ENCODE data around the gene ZDHHC11B.

ZDHHC11B gene

DNA sequence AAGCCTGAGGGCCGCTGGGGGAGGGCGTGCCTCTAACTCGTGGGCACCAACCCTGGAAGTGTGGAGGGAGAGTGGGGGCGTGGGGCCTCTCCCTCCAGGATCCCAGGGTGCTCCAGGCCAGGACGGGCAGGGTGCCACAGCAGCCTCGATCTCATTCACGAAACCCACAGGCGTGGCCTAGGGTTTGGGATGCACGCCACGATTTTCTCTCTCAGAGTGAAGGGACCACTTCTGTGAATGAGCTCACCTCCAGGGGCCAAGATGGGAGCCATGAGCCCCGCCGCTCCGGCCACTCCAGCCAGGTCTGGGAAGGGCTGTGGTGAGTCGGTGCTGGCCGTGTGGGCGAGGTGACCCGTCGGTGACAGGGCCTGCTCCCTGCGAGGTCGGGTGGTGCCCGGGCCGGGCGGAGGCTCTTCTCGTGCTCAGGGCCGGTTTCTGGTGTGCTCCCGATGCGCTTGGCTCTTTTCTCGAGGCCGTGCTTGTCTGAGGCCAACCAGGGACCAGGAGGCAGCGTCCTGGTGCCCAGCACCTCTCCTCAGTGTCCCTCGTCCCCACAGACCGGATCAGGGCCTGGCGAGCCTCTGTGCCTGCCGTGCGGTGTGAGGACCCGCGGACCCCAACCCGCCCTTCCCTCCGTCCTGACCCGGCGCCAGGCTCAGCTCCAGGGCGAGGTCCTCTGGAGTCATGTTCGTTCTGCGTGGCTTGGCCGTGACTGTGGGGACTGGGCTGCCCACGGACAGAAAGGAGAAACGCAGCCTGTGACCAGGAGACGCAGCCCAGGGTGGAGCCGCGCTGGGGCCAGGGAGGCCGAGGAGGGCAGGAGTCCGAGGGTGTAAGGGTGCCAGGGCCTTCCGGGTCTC lies 122.4 kb downstream of the ZDHHC11B start:
- H3K4me2 ChIP-seq (ENCODE audit: low read length): no peak overlapping the region
- H3K9me3 ChIP-seq (replicated peaks; ENCODE audit: low read length): no peaks in the 10 kb centered on the region
- no peaks in the 10 kb centered on the region for H3K4me1 ChIP-seq (ENCODE audit: control insufficient read depth, insufficient read depth, low read length)
- H3K27me3 ChIP-seq (ENCODE audit: control insufficient read depth, insufficient read depth, low read length): no peaks in the 10 kb centered on the region
- peaks cover 15% of the 10 kb centered on the region for H3K36me3 ChIP-seq (ENCODE audit: insufficient read depth, low read length)
- H3K4me3 ChIP-seq (ENCODE audit: low read length): no peak overlapping the region
- no peak overlapping the region for H3K9ac ChIP-seq (ENCODE audit: low read depth, low read length)

- H3K36me3 ChIP-seq (ENCODE audit: insufficient read depth, low read length): peaks cover 15% of the 10 kb centered on the region
These were observed 124.0 kb downstream of the ZDHHC11B start for GRCh38 chr5:660491-661030.

More at GRCh38 chr5:660491-661030, 124.0 kb downstream of the ZDHHC11B start:
- Histone ChIP-seq H3K9ac (ENCODE audit: low read depth, low read length) (no peak overlapping the region), H3K27me3 (ENCODE audit: control insufficient read depth, insufficient read depth, low read length) (no peaks in the 10 kb centered on the region), H3K4me1 (ENCODE audit: control insufficient read depth, insufficient read depth, low read length) (no peaks in the 10 kb centered on the region), H3K9me3 (replicated peaks; ENCODE audit: low read length) (no peaks in the 10 kb centered on the region), H3K4me2 (ENCODE audit: low read length) (no peak overlapping the region), H3K4me3 (ENCODE audit: low read length) (no peak overlapping the region)
